OCI-LY1 (cell line): ENCODE data around the gene GNAI1.

Experiments used
- H2AFZ ChIP-seq: fragments of 200-600 bp; sonication (generic), shearing (Covaris generic); 2 replicates; pipeline ENCODE4 v1.6.0; 2014; ENCODE audit warnings: antibody characterized with exemption, mild to moderate bottlenecking, low read length
- H3F3A ChIP-seq: fragments of 200-600 bp; sonication (generic), shearing (Covaris generic); 2 replicates; pipeline ENCODE4 v1.6.0; 2014; ENCODE audit warnings: mild to moderate bottlenecking, antibody characterized with exemption, low read length, moderate library complexity; ENCODE audit not compliant: insufficient read depth
- H3K27ac ChIP-seq: fragments of 200-600 bp; sonication (generic); 2 replicates; pipeline ENCODE4 v1.5.1; 2014; ENCODE audit warnings: low read length, mixed run types, mild to moderate bottlenecking, low read depth; ENCODE audit not compliant: poor library complexity, severe bottlenecking
- H3K27me3 ChIP-seq: fragments of 200-600 bp; sonication (generic); 2 replicates; pipeline ENCODE4 v1.6.0; 2014; ENCODE audit warnings: antibody characterized with exemption, mild to moderate bottlenecking, low read length, moderate library complexity; ENCODE audit not compliant: insufficient read depth
- H3K36me3 ChIP-seq: fragments of 200-600 bp; sonication (generic); 2 replicates; pipeline ENCODE4 v1.6.1; 2014; ENCODE audit warnings: mild to moderate bottlenecking, antibody characterized with exemption, low read length, moderate library complexity, mixed read lengths; ENCODE audit not compliant: insufficient read depth
- H3K4me1 ChIP-seq: fragments of 200-600 bp; sonication (generic); 2 replicates; pipeline ENCODE4 v1.5.1; 2014; ENCODE audit warnings: mild to moderate bottlenecking, low read length, moderate library complexity; ENCODE audit not compliant: insufficient read depth, severe bottlenecking
- H3K4me2 ChIP-seq: fragments of 200-600 bp; sonication (generic), shearing (Covaris generic); 2 replicates; pipeline ENCODE4 v1.6.1; 2014; ENCODE audit warnings: low read length
- H3K4me3 ChIP-seq: fragments of 200-600 bp; sonication (generic); 2 replicates; pipeline ENCODE4 v1.5.1; 2014; ENCODE audit warnings: low read length, low read depth, mild to moderate bottlenecking, mixed read lengths; ENCODE audit not compliant: poor library complexity, severe bottlenecking
- H3K79me2 ChIP-seq: fragments of 200-600 bp; shearing (Covaris generic); 2 replicates; pipeline ENCODE4 v1.6.1; 2016; ENCODE audit warnings: mixed run types, low read length, mixed read lengths; ENCODE audit not compliant: insufficient read depth
- H3K9ac ChIP-seq: fragments of 200-600 bp; sonication (generic), shearing (Covaris generic); 2 replicates; pipeline ENCODE4 v1.6.1; 2014; ENCODE audit warnings: mild to moderate bottlenecking, low read length, mixed read lengths
- H3K9me2 ChIP-seq: fragments of 200-600 bp; sonication (generic), shearing (Covaris generic); 2 replicates; pipeline ENCODE4 v1.6.1; 2014; ENCODE audit warnings: low read depth, mild to moderate bottlenecking, low read length, mixed read lengths
- H3K9me3 ChIP-seq: fragments of 200-600 bp; shearing (Covaris generic); 2 replicates; pipeline ENCODE4 v1.6.1; 2014; ENCODE audit warnings: low read length, mixed read lengths
- H4K20me1 ChIP-seq: fragments of 200-600 bp; sonication (generic), shearing (Covaris generic); 2 replicates; pipeline ENCODE4 v1.6.0; 2016; ENCODE audit warnings: mild to moderate bottlenecking, low read length; ENCODE audit not compliant: insufficient read depth
- CTCF ChIP-seq: fragments of 200-600 bp; sonication (generic), shearing (Covaris generic); IDR thresholded peaks from 2 replicates; pipeline ENCODE4 v1.5.1; 2017; ENCODE audit warnings: mild to moderate bottlenecking, antibody characterized with exemption, low read length, moderate library complexity, mixed read lengths
- EZH2 ChIP-seq: fragments of 200-600 bp; sonication (generic), shearing (Covaris generic); IDR thresholded peaks from 2 replicates; pipeline ENCODE4 v1.8.0; 2017; ENCODE audit warnings: borderline replicate concordance, mixed run types, mild to moderate bottlenecking, antibody characterized with exemption, low read length, moderate library complexity, mixed read lengths

Gene GNAI1

GRCh38 chr7:80146545-80147182 is 12.0 kb downstream of the GNAI1 start:
- Histone ChIP-seq H3K4me3 (no peak overlapping the region), H3K4me2 (no peak overlapping the region), H3F3A (no peaks in the 10 kb centered on the region), H3K27me3 (no peaks in the 10 kb centered on the region), H3K9me3 (no peaks in the 10 kb centered on the region), H3K9me2 (no peaks in the 10 kb centered on the region), H3K79me2 (no peaks in the 10 kb centered on the region), H4K20me1 (no peaks in the 10 kb centered on the region; the same call in 1 of the 2 replicates), H3K36me3 (no peaks in the 10 kb centered on the region), H3K27ac (no peak overlapping the region), H3K9ac (no peak overlapping the region), H3K4me1 (no peaks in the 10 kb centered on the region), H2AFZ (no peak overlapping the region)
- TF ChIP-seq CTCF (no peak), EZH2 (no peak)

GRCh38 chr7:80147543-80148391 is 13.1 kb downstream of the GNAI1 start:
- H3K27me3 ChIP-seq, result no peaks in the 10 kb centered on the region
- no peak overlapping the region for H3K4me2 ChIP-seq
- no peak overlapping the region for H2AFZ ChIP-seq
- no peak for TF ChIP-seq EZH2
- no peak overlapping the region for H3K9ac ChIP-seq
- no peak overlapping the region for H3K27ac ChIP-seq
- no peaks in the 10 kb centered on the region for H3F3A ChIP-seq
- H3K79me2 ChIP-seq, result no peaks in the 10 kb centered on the region
- H3K4me3 ChIP-seq, result no peak overlapping the region
- no peaks in the 10 kb centered on the region for H3K4me1 ChIP-seq
- H4K20me1 ChIP-seq, result no peaks in the 10 kb centered on the region; the same call in 1 of the 2 replicates
- H3K9me2 ChIP-seq, result no peaks in the 10 kb centered on the region
- H3K36me3 ChIP-seq, result no peaks in the 10 kb centered on the region
- no peaks in the 10 kb centered on the region for H3K9me3 ChIP-seq

- no peak for TF ChIP-seq CTCF
- TF ChIP-seq EZH2, result no peak
- no peaks in the 10 kb centered on the region for H3K27me3 ChIP-seq
- H3K27ac ChIP-seq, result no peak overlapping the region
- H3K9me2 ChIP-seq, result no peaks in the 10 kb centered on the region
- no peaks in the 10 kb centered on the region for H3K4me1 ChIP-seq
- no peak overlapping the region for H2AFZ ChIP-seq
- no peaks in the 10 kb centered on the region; the same call in 1 of the 2 replicates for H4K20me1 ChIP-seq
- H3K36me3 ChIP-seq, result no peaks in the 10 kb centered on the region
- H3K9ac ChIP-seq, result no peak overlapping the region
- H3K4me3 ChIP-seq, result no peak overlapping the region
- H3K4me2 ChIP-seq, result no peak overlapping the region
- H3K79me2 ChIP-seq, result no peaks in the 10 kb centered on the region
- no peaks in the 10 kb centered on the region for H3F3A ChIP-seq
- H3K9me3 ChIP-seq, result no peaks in the 10 kb centered on the region
Measured at GRCh38 chr7:80150611-80151273, 16.1 kb downstream of the GNAI1 start.
